GM21576 (cell line): ENCODE measurements around the gene LTBP1.
"Not testable (repeated sequence)": the region's sequence is repeated elsewhere in the genome, so short reads cannot be mapped to it uniquely, and the experiment has no call there.

Source experiments
- ATAC-seq: cut with Tn5 transposase; IDR thresholded peaks from one replicate; pipeline ENCODE4 v1.9.1; 2021; ENCODE audit warnings: mild to moderate bottlenecking, moderate library complexity; ENCODE audit not compliant: unreplicated experiment

LTBP1 gene

DNA sequence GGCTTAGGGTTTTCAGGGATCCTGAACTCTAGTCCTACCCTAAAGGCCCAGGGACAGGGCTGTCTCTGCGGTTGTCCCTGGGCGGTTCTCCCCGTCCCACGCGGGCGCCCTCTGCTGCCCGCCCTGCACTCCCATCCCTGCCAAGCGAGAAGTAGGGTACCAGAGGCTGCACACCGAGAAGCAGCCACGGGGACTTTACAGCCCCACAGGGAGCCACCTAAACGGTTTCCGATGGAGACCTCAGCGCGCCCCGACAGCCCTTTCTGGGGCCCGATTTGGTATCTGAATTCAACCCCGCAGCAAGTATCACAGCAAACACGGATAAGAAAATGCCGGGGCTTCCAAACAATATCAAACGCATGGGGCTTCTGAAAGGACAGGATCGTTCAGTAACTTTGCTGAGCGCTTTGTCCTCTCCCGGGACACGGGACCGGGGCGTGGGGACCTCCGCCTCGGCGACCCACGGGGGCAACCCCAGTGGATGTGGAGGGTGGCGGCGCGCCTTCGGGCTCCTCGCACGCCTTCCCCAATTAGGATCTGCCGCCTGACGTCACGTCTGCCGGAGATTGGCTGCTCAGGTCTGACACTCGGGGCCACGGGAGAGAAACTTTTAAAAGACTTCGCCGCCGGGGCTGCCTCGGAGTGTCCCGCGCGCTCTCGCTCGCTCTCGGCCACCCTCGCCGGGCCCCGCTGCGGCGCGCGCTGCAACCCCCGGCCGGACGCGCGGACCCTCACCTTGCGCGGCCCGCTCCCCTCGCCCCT lies at the start of gene LTBP1:
TSS of gene LTBP1 (plus strand) at position 640 of the 762 bp plus-strand sequence. CDS start 372 bp downstream, outside the sequence.
- peak; percentile 69 for ATAC-seq

- no peak for ATAC-seq
These were observed 46.3 kb upstream of the LTBP1 start for GRCh38 chr2:32900246-32900973.

DNA sequence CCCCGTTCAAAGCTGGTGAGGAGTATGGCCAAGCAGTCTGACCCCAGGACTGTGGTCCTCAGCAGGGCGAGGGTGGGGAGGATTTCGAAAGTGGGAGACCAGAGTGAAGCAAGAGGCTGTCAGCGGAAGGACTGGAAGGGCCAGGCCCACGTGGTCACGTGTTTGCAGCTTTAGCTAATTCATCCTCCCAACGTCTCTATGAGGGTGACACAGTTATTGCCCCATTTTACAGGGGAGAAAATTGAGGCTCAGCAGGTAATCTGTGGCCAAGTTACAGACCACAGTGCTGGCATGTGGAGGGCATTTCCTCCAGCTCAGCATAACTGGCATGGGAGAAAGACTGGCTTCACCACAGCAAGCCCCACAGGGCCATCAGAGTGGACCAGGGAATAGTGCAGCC lies 45.4 kb upstream of the LTBP1 start:
- no peak for ATAC-seq

GRCh38 chr2:32902174-32902573 lies 44.6 kb upstream of the LTBP1 start:
- ATAC-seq: no peak

DNA sequence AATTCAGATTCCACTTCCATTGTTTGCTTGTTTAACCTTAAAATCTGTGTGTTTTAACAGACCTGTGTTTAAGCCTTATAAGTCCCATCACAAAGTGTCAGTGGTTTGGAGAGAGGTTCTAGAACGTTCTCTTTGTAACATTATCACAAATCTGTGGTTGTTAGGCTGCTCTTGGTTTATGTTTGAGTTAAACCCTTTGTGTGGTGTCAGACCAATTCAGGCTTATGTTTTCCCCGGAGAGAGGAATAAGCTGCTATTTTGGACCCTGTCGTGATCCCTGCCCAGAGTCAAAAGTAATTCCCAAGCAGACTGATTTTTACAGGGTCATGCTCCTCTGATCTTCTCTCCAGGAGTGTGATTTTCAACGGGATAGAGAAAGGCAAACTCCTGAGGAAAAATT lies 43.8 kb upstream of the LTBP1 start:
- no peak for ATAC-seq

DNA sequence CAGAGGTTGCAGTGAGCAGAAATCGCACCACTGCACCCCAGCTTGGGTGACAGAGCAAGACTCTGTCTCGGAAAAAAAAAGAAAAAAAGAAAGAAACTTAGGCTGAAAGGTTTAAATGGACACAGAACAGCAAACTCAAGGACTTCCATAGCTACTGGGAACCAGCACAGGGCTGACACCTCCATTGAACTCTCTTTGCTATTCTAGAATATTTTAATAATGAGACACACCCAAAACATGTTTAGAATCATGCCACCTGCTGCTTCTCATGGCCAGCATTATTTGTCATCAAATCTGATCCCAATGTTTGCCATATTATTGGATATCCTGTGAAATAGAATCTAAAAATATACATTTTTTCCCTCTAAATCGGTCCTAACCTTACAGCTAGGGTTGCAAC lies 42.7 kb upstream of the LTBP1 start:
- no peak for ATAC-seq

DNA sequence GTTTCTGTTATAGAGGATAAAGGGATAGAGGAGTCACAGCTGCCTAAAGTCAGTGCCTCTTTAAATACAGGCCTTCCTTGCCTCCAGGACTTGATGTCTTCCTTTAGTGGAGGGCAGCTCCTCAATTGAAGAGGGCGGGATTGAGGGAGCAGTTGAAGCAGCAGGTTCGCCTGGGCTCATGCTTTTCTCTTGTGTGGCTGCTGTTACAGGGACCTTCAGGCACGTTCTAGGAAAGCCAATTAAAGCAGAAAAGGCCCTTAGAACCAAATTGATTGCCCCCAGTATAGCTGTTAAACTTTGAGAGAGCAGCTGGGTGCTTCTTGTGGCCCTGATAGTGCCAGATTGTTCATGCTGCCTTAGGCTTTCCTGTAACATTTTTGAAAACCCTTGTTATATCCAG lies 42.0 kb upstream of the LTBP1 start:
- ATAC-seq: no peak

GRCh38 chr2:32905270-32905669 lies 41.5 kb upstream of the LTBP1 start:
- ATAC-seq: no peak

DNA sequence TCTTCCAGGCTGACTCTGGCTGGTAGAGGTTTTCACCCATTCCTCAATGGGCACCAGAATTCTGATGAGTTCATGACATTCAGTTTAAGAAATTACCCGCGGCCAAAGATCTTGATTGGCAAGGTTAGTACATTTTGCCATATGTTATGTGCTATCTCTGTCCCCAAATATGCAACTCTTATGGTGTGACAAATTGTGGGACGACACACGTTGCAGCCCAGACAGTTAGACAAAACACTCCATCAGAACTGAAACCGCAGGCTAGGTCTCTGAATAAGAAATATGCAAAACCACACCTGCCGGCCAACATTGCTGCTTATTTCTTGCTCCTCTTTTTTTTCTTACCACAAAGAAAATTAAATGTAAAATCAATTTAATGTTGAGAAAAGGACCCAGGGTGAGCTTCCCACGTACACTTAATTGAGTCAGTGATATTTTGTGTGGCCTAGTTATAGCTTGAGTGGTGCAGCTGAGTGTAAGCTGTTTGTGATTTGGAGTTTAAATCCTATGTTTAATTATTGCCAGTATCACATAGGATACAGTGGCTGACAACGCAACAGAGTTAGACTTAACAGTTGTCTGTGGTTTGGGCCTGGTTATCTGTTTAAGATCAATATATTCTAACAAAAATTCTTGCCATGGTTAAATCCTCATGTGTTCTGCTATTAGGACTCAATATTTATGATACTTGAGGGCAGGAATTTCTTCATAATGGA lies 35.7 kb upstream of the LTBP1 start:
- peak; percentile 91 for ATAC-seq

- ATAC-seq: no peak
These were observed 31.1 kb upstream of the LTBP1 start for GRCh38 chr2:32915694-32916093.

DNA sequence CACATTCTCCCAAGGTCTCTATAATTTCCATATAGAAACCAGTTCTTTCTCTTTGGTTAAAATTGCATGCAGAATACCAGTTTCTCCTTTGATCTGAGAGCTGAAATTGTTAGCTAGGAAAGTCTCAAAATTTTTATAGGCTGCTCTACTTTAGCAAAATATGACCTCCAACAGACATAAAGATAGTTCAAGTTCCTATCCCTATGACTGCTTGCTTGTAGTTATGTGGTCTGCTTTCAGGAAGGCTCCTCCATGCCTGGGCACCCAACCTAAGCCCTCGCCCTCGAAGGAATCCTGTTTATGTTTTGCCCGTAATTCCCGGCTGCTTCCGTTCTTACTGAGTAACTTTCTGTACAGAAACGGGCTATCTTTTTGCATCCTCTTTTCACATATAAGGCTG lies 28.0 kb upstream of the LTBP1 start:
- no peak for ATAC-seq

GRCh38 chr2:32919901-32920300 lies 26.9 kb upstream of the LTBP1 start:
- ATAC-seq: not testable (repeated sequence)

DNA sequence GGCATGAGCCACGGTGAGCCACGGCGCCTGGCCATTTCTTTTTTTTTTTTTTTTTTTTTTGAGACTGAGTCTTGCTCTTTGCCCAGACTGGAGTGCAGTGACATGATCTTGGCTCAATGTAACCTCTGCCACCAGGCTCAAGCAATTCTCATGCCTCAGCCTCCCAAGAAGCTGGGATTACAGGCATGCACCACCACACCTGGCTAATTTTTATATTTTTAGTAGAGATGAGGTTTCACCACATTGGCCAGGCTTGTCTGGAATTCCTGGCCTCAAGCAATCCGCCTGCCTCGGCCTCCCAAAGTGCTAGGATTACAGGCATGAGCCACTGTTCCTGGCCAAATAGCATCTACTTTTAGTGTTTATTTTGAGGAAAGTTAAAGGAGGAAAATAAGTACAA lies 25.3 kb upstream of the LTBP1 start:
- not testable (repeated sequence) for ATAC-seq

- no peak for ATAC-seq
These were observed 24.3 kb upstream of the LTBP1 start for GRCh38 chr2:32922501-32922900.

DNA sequence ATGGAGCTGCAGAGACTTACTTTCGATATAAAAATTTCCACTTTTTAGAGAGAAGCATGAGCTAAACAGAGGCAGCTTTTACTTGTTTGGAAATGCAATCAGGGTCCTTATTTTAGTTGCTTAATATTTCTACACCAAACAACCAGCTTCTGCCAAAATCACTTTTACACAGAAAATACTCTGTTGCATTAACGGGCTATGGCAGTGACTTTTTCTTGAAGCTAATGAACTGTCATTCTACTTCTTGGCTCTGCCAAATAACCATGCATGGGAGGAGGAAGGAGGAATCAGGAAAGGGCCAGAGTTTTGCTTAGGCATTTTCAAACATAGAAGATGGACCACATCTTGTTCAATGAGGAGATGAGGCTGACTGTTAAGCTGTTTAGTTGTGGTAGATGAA lies 23.6 kb upstream of the LTBP1 start:
- ATAC-seq: no peak

DNA sequence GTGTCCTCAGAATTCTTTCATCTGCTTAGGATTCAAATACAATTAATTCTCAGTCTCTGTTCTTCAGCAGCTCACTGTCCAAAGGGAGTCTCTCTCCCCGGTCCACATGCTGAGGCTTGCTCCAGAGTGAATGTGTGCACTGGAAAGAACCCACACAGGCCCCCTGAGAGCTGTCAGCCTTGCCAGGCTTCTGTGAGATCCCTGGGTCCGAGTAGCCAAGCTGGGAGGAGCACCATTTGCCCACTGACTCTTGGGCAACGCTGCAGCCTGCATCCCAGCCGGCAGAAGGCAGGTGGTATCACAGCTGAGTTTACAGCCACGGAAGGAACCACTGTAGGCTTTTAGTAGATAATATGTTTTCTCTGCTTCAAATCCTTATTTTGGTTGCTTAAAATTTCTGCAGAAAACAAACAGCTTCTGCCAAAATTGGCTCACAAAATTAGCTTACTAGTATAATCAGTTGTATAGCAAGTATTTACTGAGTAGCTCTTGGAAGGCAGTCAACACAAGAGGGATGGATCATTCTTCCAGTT lies 21.4 kb upstream of the LTBP1 start:
- no peak for ATAC-seq

DNA sequence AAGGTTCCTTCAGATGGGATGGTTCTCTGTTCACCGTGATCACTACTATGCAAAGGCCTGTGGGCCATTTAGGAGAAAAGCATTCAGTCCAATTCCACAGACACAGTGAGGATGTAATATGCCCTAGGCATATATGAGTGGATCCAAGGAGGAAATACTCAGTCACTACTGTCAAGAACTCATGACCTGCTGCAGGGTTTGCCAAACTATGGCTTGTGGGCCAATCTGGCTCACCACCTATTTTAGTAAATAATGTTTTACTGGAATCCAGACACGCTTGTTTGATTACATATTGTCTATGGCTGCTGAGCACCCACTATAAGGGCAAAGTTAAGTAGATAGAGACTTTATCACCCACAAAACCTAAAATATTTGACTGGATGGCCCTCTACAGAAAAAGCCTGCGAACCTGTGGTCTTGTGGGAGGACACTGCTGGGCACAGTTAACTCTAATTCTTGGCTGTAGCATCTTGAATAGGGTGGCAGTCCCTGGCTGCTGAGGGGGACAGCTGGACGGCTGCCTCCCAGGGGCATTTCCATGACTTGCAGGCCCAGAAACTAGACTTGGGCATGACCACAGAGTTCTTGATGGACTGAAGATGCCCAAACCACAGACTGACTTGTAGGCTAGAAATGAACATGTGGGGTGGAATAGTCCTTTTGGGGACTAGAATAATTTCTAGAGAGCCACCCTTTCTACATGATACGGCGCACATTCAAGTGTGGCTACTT lies 20.6 kb upstream of the LTBP1 start:
- ATAC-seq: no peak

GRCh38 chr2:32926708-32927084 lies 20.1 kb upstream of the LTBP1 start:
- no peak for ATAC-seq

GRCh38 chr2:32930436-32930835 lies 16.3 kb upstream of the LTBP1 start:
- ATAC-seq: no peak

DNA sequence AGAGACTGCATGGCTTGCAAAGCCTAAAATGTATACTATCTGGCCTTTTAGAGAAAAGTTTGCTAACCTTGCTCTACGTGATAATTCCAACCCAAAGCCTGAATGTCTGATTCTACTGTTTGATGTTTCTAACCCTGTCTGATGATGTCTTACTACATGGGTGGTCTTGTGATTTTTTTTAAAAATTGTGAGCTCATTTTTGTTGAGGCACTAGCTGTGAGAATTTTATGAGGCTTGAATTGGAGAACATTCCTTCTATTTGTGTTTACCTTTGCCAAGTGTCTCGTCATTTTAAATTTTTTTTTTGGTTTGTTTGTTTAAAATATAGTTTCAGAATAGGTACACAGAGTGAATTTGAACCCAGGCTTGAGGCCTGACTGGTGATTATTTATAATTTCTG lies 15.2 kb upstream of the LTBP1 start:
- no peak for ATAC-seq
